ENCODE results near the gene ITPR3.

The ITPR3 gene

GRCh38 chr6:33711140-33712129 is 90.3 kb downstream of the ITPR3 start, which contains the start of gene UQCC2:
Gene UQCC2, minus strand, starts transcription at chr6:33711700. Its CDS starts 14 bp downstream, at chr6:33711686.
- DNase-seq (ENCODE audit: low read depth, low spot score), result peak; percentile 68
- H3K27ac ChIP-seq, result peak within 1 kb of the TSS; percentile 86

- DNase-seq (ENCODE audit: low read depth, low spot score), result no peak
- no peak overlapping the region for H3K27ac ChIP-seq
Observed at GRCh38 chr6:33712914-33713313, 91.8 kb downstream of the ITPR3 start.

- H3K27ac ChIP-seq, result no peak overlapping the region
- DNase-seq (ENCODE audit: low read depth, low spot score), result no peak
Observed at GRCh38 chr6:33713786-33714185, 92.7 kb downstream of the ITPR3 start.

- H3K27ac ChIP-seq, result no peak overlapping the region
- no peak for DNase-seq (ENCODE audit: low read depth, low spot score)
Observed at GRCh38 chr6:33714385-33715040, 93.4 kb downstream of the ITPR3 start.

GRCh38 chr6:33716379-33716778 is 95.3 kb downstream of the ITPR3 start:
- H3K27ac ChIP-seq, result peak overlapping the region; percentile 73
- no peak for DNase-seq (ENCODE audit: low read depth, low spot score)

GRCh38 chr6:33716890-33717632 is 95.9 kb downstream of the ITPR3 start:
- no peak for DNase-seq (ENCODE audit: low read depth, low spot score)
- H3K27ac ChIP-seq, result peak overlapping the region; percentile 73

- DNase-seq (ENCODE audit: low read depth, low spot score), result no peak
Observed at GRCh38 chr6:33717934-33718455, 96.9 kb downstream of the ITPR3 start.

GRCh38 chr6:33718713-33719112 is 97.6 kb downstream of the ITPR3 start:
- H3K27ac ChIP-seq, result no peak overlapping the region
- DNase-seq (ENCODE audit: low read depth, low spot score), result no peak

More at GRCh38 chr6:33717934-33718455, 96.9 kb downstream of the ITPR3 start:
- no peak overlapping the region for H3K27ac ChIP-seq

GRCh38 chr6:33719326-33719987 is 98.3 kb downstream of the ITPR3 start:
- H3K27ac ChIP-seq, result no peak overlapping the region
- no peak for DNase-seq (ENCODE audit: low read depth, low spot score)

- no peak for DNase-seq (ENCODE audit: low read depth, low spot score)
- H3K27ac ChIP-seq, result no peak overlapping the region
Observed at GRCh38 chr6:33720998-33721397, 99.9 kb downstream of the ITPR3 start.

- DNase-seq (ENCODE audit: low read depth, low spot score), result no peak
- H3K27ac ChIP-seq, result no peak overlapping the region
Observed at GRCh38 chr6:33721508-33721907, 100.4 kb downstream of the ITPR3 start.

GRCh38 chr6:33722103-33722623 is 101.0 kb downstream of the ITPR3 start:
- H3K27ac ChIP-seq, result no peak overlapping the region
- no peak for DNase-seq (ENCODE audit: low read depth, low spot score)

- no peak for DNase-seq (ENCODE audit: low read depth, low spot score)
- no peak overlapping the region for H3K27ac ChIP-seq
Observed at GRCh38 chr6:33723371-33724085, 102.4 kb downstream of the ITPR3 start.

- no peak for DNase-seq (ENCODE audit: low read depth, low spot score)
- H3K27ac ChIP-seq, result no peak overlapping the region
Observed at GRCh38 chr6:33724102-33725023, 103.2 kb downstream of the ITPR3 start.

GRCh38 chr6:33725222-33725621 is 104.1 kb downstream of the ITPR3 start:
- no peak for DNase-seq (ENCODE audit: low read depth, low spot score)
- no peak overlapping the region for H3K27ac ChIP-seq

GRCh38 chr6:33725891-33726673 is 105.0 kb downstream of the ITPR3 start:
- no peak for DNase-seq (ENCODE audit: low read depth, low spot score)
- no peak overlapping the region for H3K27ac ChIP-seq

GRCh38 chr6:33726696-33727095 is 105.6 kb downstream of the ITPR3 start:
- DNase-seq (ENCODE audit: low read depth, low spot score), result no peak
- no peak overlapping the region for H3K27ac ChIP-seq

Measured in epithelial cell of prostate (primary cell).